D721Med (cell line): ENCODE data around the gene EVC2.

Experiments used
- DNase-seq: peaks from one replicate; pipeline ENCODE4 v3.0.0; 2011; ENCODE audit warnings: low spot score; ENCODE audit not compliant: insufficient read length
- FAIRE-seq: peaks from 2 replicates; lab custom pipeline; 2011; peaks lifted over from hg19 to GRCh38; lab: Jason Lieb, UNC
- CTCF ChIP-seq: IDR thresholded peaks from 2 replicates; pipeline ENCODE4 v1.5.1; 2012; ENCODE audit warnings: mild to moderate bottlenecking, control low read depth; ENCODE audit not compliant: insufficient read depth; ENCODE audit errors: missing control alignments

EVC2 gene

GRCh38 chr4:5589495-5589894, 118.9 kb downstream of the EVC2 start:
- no peak for DNase-seq
- no peak for FAIRE-seq
- TF ChIP-seq CTCF, result no peak

GRCh38 chr4:5588046-5588445, 120.3 kb downstream of the EVC2 start:
- FAIRE-seq (no peak), DNase-seq (no peak)

GRCh38 chr4:5575941-5576340, 132.4 kb downstream of the EVC2 start:
- FAIRE-seq (no peak), DNase-seq (no peak)
- TF ChIP-seq CTCF, result no peak

More at GRCh38 chr4:5588046-5588445, 120.3 kb downstream of the EVC2 start:
- no peak for TF ChIP-seq CTCF

GRCh38 chr4:5574386-5574785, 134.0 kb downstream of the EVC2 start:
- DNase-seq (no peak), FAIRE-seq (no peak)

GRCh38 chr4:5573965-5574364, 134.4 kb downstream of the EVC2 start:
- no peak for DNase-seq
- TF ChIP-seq CTCF, result no peak
- no peak for FAIRE-seq

More at GRCh38 chr4:5574386-5574785, 134.0 kb downstream of the EVC2 start:
- no peak for TF ChIP-seq CTCF

GRCh38 chr4:5572751-5573150, 135.6 kb downstream of the EVC2 start:
- no peak for TF ChIP-seq CTCF
- FAIRE-seq (no peak), DNase-seq (no peak)

- DNase-seq (no peak), FAIRE-seq (no peak)
- TF ChIP-seq CTCF, result no peak
Measured at GRCh38 chr4:5572114-5572513, 136.2 kb downstream of the EVC2 start.
